ENCODE results near the gene IL4R. TPM values are rescaled to one million over a fixed set of nuclear protein-coding genes. Genes with fewer than 3 reads are reported as not detected.
A peak's percentile ranks its signal among the peaks of the same experiment; 100 is the strongest.

IL4R gene
- total and polyA plus RNA-seq, 2 of the 13 experiments (the other 11 are each of a cell fraction or from before 2014, with no cell fraction given), result 15.9 to 49.6 TPM

- TF ChIP-seq TBX3 (IDR thresholded peaks at IDR 0.05; ENCODE audit: borderline replicate concordance), result no peak
- TF ChIP-seq IKZF4 (CRISPR knock-in tag; IDR thresholded peaks at IDR 0.05; ENCODE audit: borderline replicate concordance, low read depth, not compliant biosample characterization), result no peak
- TF ChIP-seq STAG1 (CRISPR knock-in tag; IDR thresholded peaks at IDR 0.05), result peak; percentile 71
- no peak for TF ChIP-seq HNF1B (CRISPR knock-in tag; IDR thresholded peaks at IDR 0.05)
- TF ChIP-seq KDM3A (CRISPR knock-in tag; IDR thresholded peaks at IDR 0.05; ENCODE audit: low read depth), result no peak
- TF ChIP-seq ZNF674 (CRISPR knock-in tag; IDR thresholded peaks at IDR 0.05; ENCODE audit: low read depth), result no peak
- TF ChIP-seq ZMYM3 (CRISPR knock-in tag; IDR thresholded peaks at IDR 0.05), result no peak
- peak; percentile 54; the same call in 1 of the 2 replicates for TF ChIP-seq MAFG (CRISPR knock-in tag; IDR thresholded peaks at IDR 0.05)
- no peak for TF ChIP-seq HOXD1 (CRISPR knock-in tag; IDR thresholded peaks at IDR 0.05)
- no peak for TF ChIP-seq DZIP1 (CRISPR knock-in tag; IDR thresholded peaks at IDR 0.05)
- no peak for TF ChIP-seq ZNF276 (CRISPR knock-in tag; IDR thresholded peaks at IDR 0.05; ENCODE audit: low read depth)
- no peak for TF ChIP-seq KDM4B (CRISPR knock-in tag; IDR thresholded peaks at IDR 0.05)
- TF ChIP-seq MAX (IDR thresholded peaks at IDR 0.05), result no peak
- no peak for TF ChIP-seq ZBTB49 (CRISPR knock-in tag; IDR thresholded peaks at IDR 0.05; ENCODE audit: borderline replicate concordance)
- TF ChIP-seq ZNF224 (CRISPR knock-in tag; IDR thresholded peaks at IDR 0.05), result no peak
- no peak for TF ChIP-seq RBAK (CRISPR knock-in tag; IDR thresholded peaks at IDR 0.05)
- peak; percentile 81 for TF ChIP-seq MAFF (IDR thresholded peaks at IDR 0.05; ENCODE audit: low read depth, low read length)
- no peak for TF ChIP-seq ZNF564 (CRISPR knock-in tag; IDR thresholded peaks at IDR 0.05)
- TF ChIP-seq MBNL3 (CRISPR knock-in tag; conservative IDR thresholded peaks at IDR 0.05), result no peak
- no peak; the same call in 1 of the 2 replicates for TF ChIP-seq MYC (CRISPR knock-in tag; IDR thresholded peaks at IDR 0.05; ENCODE audit: borderline replicate concordance)
Observed at GRCh38 chr16:27355610-27356009, 41.8 kb downstream of the IL4R start (continued).

Data from HepG2 (cell line).